Astrocyte (in vitro differentiated cells and primary cell): ENCODE measurements around the gene CCDC102A. TPM values are rescaled to one million over a fixed set of nuclear protein-coding genes. Genes with fewer than 3 reads are reported as not detected.

Experiments
- DNase-seq: peaks from one replicate; pipeline ENCODE4 v3.0.0-alpha.2; 2010; ENCODE audit warnings: low read depth
- FAIRE-seq: peaks from 2 replicates; lab custom pipeline; 2011; peaks lifted over from hg19 to GRCh38; lab: Jason Lieb, UNC
- H2AFZ ChIP-seq: 2 replicates; pipeline ENCODE4 v1.6.0; 2012; ENCODE audit warnings: low read depth, low read length, inconsistent platforms
- H3K27ac ChIP-seq: 2 replicates; pipeline ENCODE4 v1.5.1; 2011; ENCODE audit warnings: low read depth, low read length, inconsistent platforms
- H3K27me3 ChIP-seq: 2 replicates; pipeline ENCODE4 v1.6.0; 2011; ENCODE audit warnings: low read length, inconsistent platforms; ENCODE audit not compliant: insufficient read depth
- H3K36me3 ChIP-seq: 2 replicates; pipeline ENCODE4 v1.5.1; 2011; ENCODE audit warnings: low read length, inconsistent platforms; ENCODE audit not compliant: insufficient read depth
- H3K4me1 ChIP-seq: 2 replicates; pipeline ENCODE4 v1.5.1; 2011; ENCODE audit warnings: low read length, inconsistent platforms; ENCODE audit not compliant: insufficient read depth
- H3K4me2 ChIP-seq: 2 replicates; pipeline ENCODE4 v1.6.0; 2012; ENCODE audit warnings: low read length, inconsistent platforms
- H3K4me3 ChIP-seq: 2 replicates; pipeline ENCODE4 v1.5.1; 2011; ENCODE audit warnings: low read depth, mild to moderate bottlenecking, low read length, inconsistent platforms; ENCODE audit not compliant: insufficient read depth
- H3K79me2 ChIP-seq: 2 replicates; pipeline ENCODE4 v1.6.0; 2012; ENCODE audit warnings: mild to moderate bottlenecking, low read length, inconsistent platforms; ENCODE audit not compliant: insufficient read depth
- H3K9ac ChIP-seq: 2 replicates; pipeline ENCODE4 v1.6.0; 2012; ENCODE audit warnings: mild to moderate bottlenecking, low read length, inconsistent platforms
- H3K9me3 ChIP-seq: 2 replicates; pipeline ENCODE4 v1.5.1; 2012; ENCODE audit warnings: low read depth, mild to moderate bottlenecking, low read length, inconsistent platforms; ENCODE audit not compliant: insufficient read depth
- H4K20me1 ChIP-seq: 2 replicates; pipeline ENCODE4 v1.6.0; 2012; ENCODE audit warnings: low read length, inconsistent platforms; ENCODE audit not compliant: insufficient read depth
- H3K27ac Mint-ChIP-seq: one replicate; pipeline ENCODE4 v1.8.0; 2021; ENCODE audit warnings: mild to moderate bottlenecking, mixed read lengths; ENCODE audit not compliant: unreplicated experiment
- H3K27me3 Mint-ChIP-seq: one replicate; pipeline ENCODE4 v1.8.0; 2021; ENCODE audit warnings: low read depth, mixed read lengths; ENCODE audit not compliant: unreplicated experiment
- H3K36me3 Mint-ChIP-seq: one replicate; pipeline ENCODE4 v1.8.0; 2021; ENCODE audit warnings: low read depth, mixed read lengths; ENCODE audit not compliant: unreplicated experiment
- H3K4me1 Mint-ChIP-seq: one replicate; pipeline ENCODE4 v1.8.0; 2021; ENCODE audit warnings: low read depth, mixed read lengths; ENCODE audit not compliant: unreplicated experiment
- H3K4me3 Mint-ChIP-seq: one replicate; pipeline ENCODE4 v1.8.0; 2021; ENCODE audit warnings: mild to moderate bottlenecking, moderate library complexity, mixed read lengths; ENCODE audit not compliant: unreplicated experiment
- H3K9me3 Mint-ChIP-seq: one replicate; pipeline ENCODE4 v1.8.0; 2021; ENCODE audit warnings: mild to moderate bottlenecking, mixed read lengths; ENCODE audit not compliant: unreplicated experiment
- EZH2 ChIP-seq: IDR thresholded peaks from 2 replicates; pipeline ENCODE4 v1.6.1; 2012; ENCODE audit warnings: mild to moderate bottlenecking, low read length, inconsistent platforms; ENCODE audit not compliant: insufficient read depth
- total RNA-seq: library from RNA; stranded (reverse); gene quantifications from 2 replicates; pipeline ENCODE4 v1.2.1, GENCODE V29; 2021
- TF ChIP-seq, protein P1 (sequence below): IDR thresholded peaks from 2 replicates; pipeline ENCODE4 v1.5.1; 2011; ENCODE audit warnings: low read depth, mild to moderate bottlenecking, inconsistent platforms, low read length, moderate library complexity; ENCODE audit not compliant: insufficient read depth

CCDC102A gene
- total RNA-seq, 1 donor from 2014 or later, result 8.8 TPM

DNA sequence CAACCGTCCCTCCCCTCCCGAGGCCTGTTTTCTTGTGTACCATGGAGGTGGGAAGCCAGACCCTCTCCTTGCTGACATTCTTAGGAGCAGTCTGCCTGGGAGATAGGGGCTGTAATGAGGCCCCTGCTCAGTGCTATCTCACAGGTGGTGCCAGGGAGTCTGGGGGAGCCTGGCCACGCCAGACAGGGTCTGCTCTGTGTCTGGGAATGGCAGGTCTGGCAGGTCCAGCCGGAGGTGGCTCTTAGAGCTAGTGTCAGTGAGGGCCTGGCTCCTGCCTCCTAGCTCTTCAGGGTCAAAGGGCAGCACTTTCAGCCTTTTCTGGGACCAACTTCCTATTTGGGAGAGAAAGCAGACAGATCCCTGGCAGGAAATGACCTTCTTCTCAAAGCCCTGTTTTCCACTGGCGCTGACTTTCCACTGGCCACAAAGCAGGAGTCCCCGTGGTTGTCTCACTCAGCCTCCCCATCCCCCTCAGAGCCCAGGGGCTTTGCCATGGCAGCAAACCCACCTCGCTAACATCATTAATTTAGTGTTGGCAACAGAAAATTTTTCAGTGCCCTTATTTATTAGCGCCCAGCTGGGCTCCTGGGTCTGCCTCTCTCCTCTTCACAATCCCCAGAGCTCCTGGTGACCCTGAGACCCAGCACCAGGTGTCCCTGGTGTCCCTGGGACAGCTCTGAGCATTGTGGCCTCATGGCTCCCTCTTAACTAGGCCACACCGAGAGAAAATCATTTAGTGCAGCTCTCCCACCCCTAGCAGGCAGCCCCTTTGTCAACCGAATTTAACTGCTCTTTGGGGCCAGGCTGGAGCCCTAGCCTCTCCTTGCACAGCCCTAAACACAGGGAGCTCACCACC is 26.1 kb downstream of the CCDC102A start:
- Histone ChIP-seq H3K79me2 (no peaks in the 10 kb centered on the region), H3K36me3 (no peaks in the 10 kb centered on the region), H3K4me2 (no peak overlapping the region), H2AFZ (no peak overlapping the region), H3K9ac (no peak overlapping the region), H3K4me1 (no peaks in the 10 kb centered on the region), H3K27me3 (peaks cover 5% of the 10 kb centered on the region), H4K20me1 (no peaks in the 10 kb centered on the region), H3K4me3 (no peak overlapping the region), H3K9me3 (no peaks in the 10 kb centered on the region), H3K27ac (no peak overlapping the region)
- Mint-ChIP-seq H3K9me3 (no peaks in the 10 kb centered on the region), H3K4me3 (no peak overlapping the region), H3K36me3 (peaks cover 1% of the 10 kb centered on the region), H3K27ac (no peak overlapping the region), H3K4me1 (no peaks in the 10 kb centered on the region), H3K27me3 (peaks cover 13% of the 10 kb centered on the region)
- FAIRE-seq (no peak), DNase-seq (no peak)
- no peak for TF ChIP-seq EZH2
- TF ChIP-seq, protein P1, sequence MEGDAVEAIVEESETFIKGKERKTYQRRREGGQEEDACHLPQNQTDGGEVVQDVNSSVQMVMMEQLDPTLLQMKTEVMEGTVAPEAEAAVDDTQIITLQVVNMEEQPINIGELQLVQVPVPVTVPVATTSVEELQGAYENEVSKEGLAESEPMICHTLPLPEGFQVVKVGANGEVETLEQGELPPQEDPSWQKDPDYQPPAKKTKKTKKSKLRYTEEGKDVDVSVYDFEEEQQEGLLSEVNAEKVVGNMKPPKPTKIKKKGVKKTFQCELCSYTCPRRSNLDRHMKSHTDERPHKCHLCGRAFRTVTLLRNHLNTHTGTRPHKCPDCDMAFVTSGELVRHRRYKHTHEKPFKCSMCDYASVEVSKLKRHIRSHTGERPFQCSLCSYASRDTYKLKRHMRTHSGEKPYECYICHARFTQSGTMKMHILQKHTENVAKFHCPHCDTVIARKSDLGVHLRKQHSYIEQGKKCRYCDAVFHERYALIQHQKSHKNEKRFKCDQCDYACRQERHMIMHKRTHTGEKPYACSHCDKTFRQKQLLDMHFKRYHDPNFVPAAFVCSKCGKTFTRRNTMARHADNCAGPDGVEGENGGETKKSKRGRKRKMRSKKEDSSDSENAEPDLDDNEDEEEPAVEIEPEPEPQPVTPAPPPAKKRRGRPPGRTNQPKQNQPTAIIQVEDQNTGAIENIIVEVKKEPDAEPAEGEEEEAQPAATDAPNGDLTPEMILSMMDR, result no peak

DNA sequence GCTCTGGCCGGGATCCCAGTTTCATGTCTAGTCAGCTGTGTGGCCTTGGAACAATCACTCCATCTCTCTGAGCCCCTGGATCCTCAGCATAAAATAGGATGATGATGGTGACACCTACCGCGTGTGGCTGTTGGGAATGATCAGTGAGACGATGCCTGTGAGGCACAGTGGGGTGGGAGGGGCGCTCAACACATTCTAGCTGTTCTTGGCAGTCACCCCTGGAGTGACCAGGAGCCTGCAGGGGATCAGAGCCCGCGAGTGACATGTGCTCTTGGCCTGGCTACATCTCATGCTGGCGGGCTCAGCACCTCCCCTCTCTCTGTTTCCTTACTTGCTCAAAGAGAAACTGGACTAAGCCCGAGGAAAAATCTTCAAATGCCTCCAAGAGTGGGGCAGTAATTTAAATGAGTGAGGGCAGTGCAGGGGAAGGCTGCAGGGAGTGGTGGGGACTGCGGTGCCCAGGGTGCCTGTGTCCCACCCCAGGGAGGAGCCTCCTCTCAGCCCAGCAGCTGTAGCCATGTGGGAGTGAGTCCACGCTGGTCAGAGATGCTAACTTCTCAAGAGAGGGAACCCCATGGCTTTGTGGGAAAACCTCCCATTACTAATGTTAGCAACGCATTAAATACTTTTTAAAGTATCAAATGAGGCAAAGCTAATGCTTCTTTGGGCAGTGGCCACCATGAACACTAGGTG is 27.0 kb downstream of the CCDC102A start:
- Histone ChIP-seq H2AFZ (no peak overlapping the region), H4K20me1 (no peaks in the 10 kb centered on the region), H3K9ac (no peak overlapping the region), H3K79me2 (no peaks in the 10 kb centered on the region), H3K4me2 (no peak overlapping the region), H3K4me3 (no peak overlapping the region), H3K27me3 (peaks cover 8% of the 10 kb centered on the region), H3K36me3 (no peaks in the 10 kb centered on the region), H3K27ac (no peak overlapping the region), H3K9me3 (no peaks in the 10 kb centered on the region), H3K4me1 (no peaks in the 10 kb centered on the region)
- Mint-ChIP-seq H3K4me1 (no peaks in the 10 kb centered on the region), H3K27me3 (peaks cover 18% of the 10 kb centered on the region), H3K9me3 (no peaks in the 10 kb centered on the region), H3K36me3 (no peaks in the 10 kb centered on the region), H3K4me3 (no peak overlapping the region), H3K27ac (no peak overlapping the region)
- DNase-seq (no peak), FAIRE-seq (no peak)
- TF ChIP-seq, protein P1, result no peak
- no peak for TF ChIP-seq EZH2
